HG03280 (cell line): ENCODE data around the gene EFCAB9.
"Not testable (repeated sequence)": the region's sequence is repeated elsewhere in the genome, so short reads cannot be mapped to it uniquely, and the experiment has no call there.

Experiments
- ATAC-seq: cut with Tn5 transposase; IDR thresholded peaks from one replicate; pipeline ENCODE4 v1.9.1; 2021; ENCODE audit warnings: mild to moderate bottlenecking, moderate library complexity; ENCODE audit not compliant: unreplicated experiment

The EFCAB9 gene

GRCh38 chr5:172193872-172194271 is at the start of gene EFCAB9:
TSS of gene EFCAB9 (plus strand) at chr5:172194172. CDS start at chr5:172194173, 1 bp downstream.
- ATAC-seq, result no peak

GRCh38 chr5:172144291-172144815 is 49.6 kb upstream of the EFCAB9 start:
- ATAC-seq, result no peak

- ATAC-seq, result no peak
Measured at GRCh38 chr5:172144931-172145869, 48.8 kb upstream of the EFCAB9 start.

GRCh38 chr5:172145870-172146747 is 47.9 kb upstream of the EFCAB9 start:
- no peak for ATAC-seq

GRCh38 chr5:172146748-172147092 is 47.3 kb upstream of the EFCAB9 start:
- ATAC-seq, result no peak

- ATAC-seq, result no peak
Measured at GRCh38 chr5:172147857-172148256, 46.1 kb upstream of the EFCAB9 start.

GRCh38 chr5:172148381-172148780 is 45.6 kb upstream of the EFCAB9 start:
- no peak for ATAC-seq

- ATAC-seq, result no peak
Measured at GRCh38 chr5:172149073-172149472, 44.9 kb upstream of the EFCAB9 start.

GRCh38 chr5:172149481-172149880 is 44.5 kb upstream of the EFCAB9 start:
- not testable (repeated sequence) for ATAC-seq

- peak; percentile 67 for ATAC-seq
Measured at GRCh38 chr5:172150514-172151425, 43.2 kb upstream of the EFCAB9 start.

GRCh38 chr5:172151661-172152210 is 42.2 kb upstream of the EFCAB9 start:
- no peak for ATAC-seq

- no peak for ATAC-seq
Measured at GRCh38 chr5:172153695-172154094, 40.3 kb upstream of the EFCAB9 start.

GRCh38 chr5:172155101-172155500 is 38.9 kb upstream of the EFCAB9 start:
- not testable (repeated sequence) for ATAC-seq

- no peak for ATAC-seq
Measured at GRCh38 chr5:172156541-172156994, 37.4 kb upstream of the EFCAB9 start.

GRCh38 chr5:172159016-172159415 is 35.0 kb upstream of the EFCAB9 start:
- no peak for ATAC-seq

GRCh38 chr5:172160506-172160905 is 33.5 kb upstream of the EFCAB9 start:
- no peak for ATAC-seq

GRCh38 chr5:172162323-172162986 is 31.5 kb upstream of the EFCAB9 start:
- ATAC-seq, result no peak

GRCh38 chr5:172162987-172163343 is 31.0 kb upstream of the EFCAB9 start:
- no peak for ATAC-seq

- no peak for ATAC-seq
Measured at GRCh38 chr5:172163346-172163745, 30.6 kb upstream of the EFCAB9 start.
